HepG2 (cell line): ENCODE measurements around the gene ACOT6. TPM values are rescaled to one million over a fixed set of nuclear protein-coding genes. Genes with fewer than 3 reads are reported as not detected.

Source experiments
- CSRNP1 ChIP-seq: sonication (generic); formaldehyde crosslinking; IDR thresholded peaks from 2 replicates; pipeline ENCODE4 v1.8.1; 2023; ENCODE audit warnings: mild to moderate bottlenecking, missing genetic modification reagents
- DDIT3 ChIP-seq: sonication (generic); formaldehyde crosslinking; IDR thresholded peaks from 2 replicates; pipeline ENCODE4 v1.4.0; 2020; ENCODE audit warnings: mild to moderate bottlenecking, missing genetic modification reagents
- GABPA ChIP-seq, 2 experiments: IDR thresholded peaks; 2 replicates each; pipeline ENCODE4 v1.6.1; 2011 to 2016; ENCODE audit warnings: low read depth in 2 of 2, low read length in 1 of 2, missing biosample characterization in 1 of 2, missing genetic modification characterization in 1 of 2
- GFI1 ChIP-seq: sonication (generic); formaldehyde crosslinking; IDR thresholded peaks from 2 replicates; pipeline ENCODE4 v1.5.0; 2020; ENCODE audit warnings: missing genetic modification reagents, mild to moderate bottlenecking, borderline replicate concordance
- MLLT10 ChIP-seq: sonication (generic); formaldehyde crosslinking; IDR thresholded peaks from 2 replicates; pipeline ENCODE4 v1.4.0; 2020; ENCODE audit warnings: missing genetic modification reagents
- NFE2L2 ChIP-seq: fragments of 150-350 bp; IDR thresholded peaks from 2 replicates; pipeline ENCODE4 v1.6.1; 2014; ENCODE audit warnings: low read length
- NFKB2 ChIP-seq: sonication (generic); formaldehyde crosslinking; IDR thresholded peaks from 2 replicates; pipeline ENCODE4 v1.4.0; 2020; ENCODE audit warnings: missing genetic modification reagents, borderline replicate concordance
- NFKBIZ ChIP-seq: IDR thresholded peaks from 2 replicates; pipeline ENCODE4 v1.6.1; 2018; ENCODE audit warnings: missing genetic modification reagents, missing compliant biosample characterization
- NONO ChIP-seq, 2 experiments: fragments of 450-650 bp in 1 of 2; sonication (generic) in 1 of 2; formaldehyde crosslinking in 1 of 2; IDR thresholded peaks in 1 of 2; conservative IDR thresholded peaks in 1 of 2; 2 replicates each; pipeline versions ENCODE4 v1.6.1 to v1.8.0; 2017 to 2022; ENCODE audit warnings: mild to moderate bottlenecking in 1 of 2, missing genetic modification reagents in 1 of 2, moderate library complexity in 1 of 2
- NR2F1 ChIP-seq, 2 experiments: fragments of 450-650 bp in 1 of 2; formaldehyde crosslinking in 1 of 2; IDR thresholded peaks; 2 replicates each; pipeline versions ENCODE4 v1.5.0 to v1.6.1; 2016 to 2020; ENCODE audit warnings: mild to moderate bottlenecking in 1 of 2, missing compliant biosample characterization in 1 of 2, missing genetic modification reagents in 1 of 2, moderate library complexity in 1 of 2
- NRL ChIP-seq: sonication (generic); formaldehyde crosslinking; IDR thresholded peaks from 2 replicates; pipeline ENCODE4 v1.5.0; 2020; ENCODE audit warnings: missing genetic modification reagents, mild to moderate bottlenecking, moderate library complexity, borderline replicate concordance
- SNAPC2 ChIP-seq: sonication (generic); formaldehyde crosslinking; IDR thresholded peaks from 2 replicates; pipeline ENCODE4 v1.8.1; 2022; ENCODE audit warnings: mild to moderate bottlenecking, missing genetic modification reagents
- SOX5 ChIP-seq: IDR thresholded peaks from 2 replicates; pipeline ENCODE4 v1.6.1; 2016; ENCODE audit warnings: borderline replicate concordance
- TERF1 ChIP-seq: sonication (generic); formaldehyde crosslinking; IDR thresholded peaks from 2 replicates; pipeline ENCODE4 v1.8.0; 2022; ENCODE audit warnings: mild to moderate bottlenecking, missing genetic modification reagents, moderate library complexity
- U2AF1 ChIP-seq: fragments of 200-400 bp; formaldehyde crosslinking; optimal IDR thresholded peaks from 2 replicates; pipeline ENCODE3; 2017; ENCODE audit warnings: mild to moderate bottlenecking, low read depth, low read length
- ZNF362 ChIP-seq: sonication (generic); formaldehyde crosslinking; IDR thresholded peaks from 2 replicates; pipeline ENCODE4 v1.4.0; 2020; ENCODE audit warnings: missing genetic modification reagents, mild to moderate bottlenecking, borderline replicate concordance
- ZNF496 ChIP-seq: sonication (generic); formaldehyde crosslinking; IDR thresholded peaks from 2 replicates; pipeline ENCODE4 v1.8.1; 2023; ENCODE audit warnings: mild to moderate bottlenecking, moderate library complexity, missing genetic modification reagents; ENCODE audit not compliant: insufficient replicate concordance
- ZNF558 ChIP-seq: sonication (generic); formaldehyde crosslinking; IDR thresholded peaks from 2 replicates; pipeline ENCODE4 v1.9.0; 2022; ENCODE audit warnings: mild to moderate bottlenecking, missing genetic modification reagents, borderline replicate concordance
- ZNF569 ChIP-seq: sonication (generic); formaldehyde crosslinking; IDR thresholded peaks from 2 replicates; pipeline ENCODE4 v1.5.0; 2020; ENCODE audit warnings: mild to moderate bottlenecking, missing genetic modification reagents, moderate library complexity, borderline replicate concordance
- ZNF770 ChIP-seq: sonication (generic); formaldehyde crosslinking; IDR thresholded peaks from 2 replicates; pipeline ENCODE4 v1.5.0; 2020; ENCODE audit warnings: mild to moderate bottlenecking, missing genetic modification reagents
- ZNF800 ChIP-seq: sonication (generic); formaldehyde crosslinking; IDR thresholded peaks from 2 replicates; pipeline ENCODE4 v1.4.0; 2020; ENCODE audit warnings: missing genetic modification reagents
- polyA plus RNA-seq, 8 experiments: library from polyadenylated mRNA; depleted of rRNA in 3 of 8; stranded (reverse) in 7 of 8; unstranded in 1 of 8; fragments of >200 nt; fragmentation: Illumina TruSeq in 4 of 8; extraction: Trizol in 4 of 8; gene quantifications; 2 replicates each; pipeline versions ENCODE4 v1.2.1 to v1.2.3, GENCODE V29; 2011 to 2016; ENCODE audit warnings: low read depth in 4 of 8, missing spikeins in 1 of 8, mixed read lengths in 1 of 8; ENCODE audit not compliant: insufficient read depth in 1 of 8
- total RNA-seq, 5 experiments: library from RNA; depleted of rRNA; stranded (reverse); fragments of >200 nt; fragmentation: Illumina TruSeq; extraction: Trizol; gene quantifications; 2 replicates each; pipeline ENCODE4 v1.2.3, GENCODE V29; 2016; ENCODE audit warnings: low read depth in 1 of 5

ACOT6 gene
- total and polyA plus RNA-seq, 2 of the 13 experiments (the other 11 are each of a cell fraction or from before 2014, with no cell fraction given), result 0.15 to 0.27 TPM

- TF ChIP-seq CSRNP1 (CRISPR knock-in tag) (no peak; the same call in 1 of the 2 replicates), TERF1 (CRISPR knock-in tag) (no peak), NONO (IDR thresholded peaks at IDR 0.05) (no peak), NONO (CRISPR knock-in tag; conservative IDR thresholded peaks at IDR 0.05) (no peak), MLLT10 (CRISPR knock-in tag) (no peak), ZNF770 (CRISPR knock-in tag) (peak; percentile 90), ZNF558 (no peak), NFE2L2 (no peak), NFKB2 (0 out of 2 replicates have a peak, but pooled peaks have one; percentile 8), NR2F1 (CRISPR knock-in tag; IDR thresholded peaks at IDR 0.05) (no peak), DDIT3 (CRISPR knock-in tag) (no peak), U2AF1 (no peak), ZNF569 (CRISPR knock-in tag) (no peak), ZNF800 (CRISPR knock-in tag) (0 out of 2 replicates have a peak, but pooled peaks have one; percentile 49), SNAPC2 (CRISPR knock-in tag) (no peak), ZNF496 (CRISPR knock-in tag) (no peak), SOX5 (CRISPR knock-in tag) (no peak), NFKBIZ (CRISPR knock-in tag) (no peak), GABPA (IDR thresholded peaks at IDR 0.05; ENCODE audit: low read depth, low read length) (no peak), GABPA (CRISPR knock-in tag; IDR thresholded peaks at IDR 0.05; ENCODE audit: low read depth) (no peak), NRL (CRISPR knock-in tag) (no peak), GFI1 (CRISPR knock-in tag) (no peak), ZNF362 (CRISPR knock-in tag) (0 out of 2 replicates have a peak, but pooled peaks have one; percentile 7)
Measured at GRCh38 chr14:73613046-73613383, 698 bp downstream of the ACOT6 start (continued).
